CD4-positive, alpha-beta T cell treated with Interferon alpha-2 for 1 hour (primary cell): ENCODE data around the gene ATP10A.

Experiments
- DNase-seq, 2 donors: peaks; one replicate each; pipeline ENCODE4 v3.0.0-alpha.2; 2020 to 2022

The ATP10A gene

DNA sequence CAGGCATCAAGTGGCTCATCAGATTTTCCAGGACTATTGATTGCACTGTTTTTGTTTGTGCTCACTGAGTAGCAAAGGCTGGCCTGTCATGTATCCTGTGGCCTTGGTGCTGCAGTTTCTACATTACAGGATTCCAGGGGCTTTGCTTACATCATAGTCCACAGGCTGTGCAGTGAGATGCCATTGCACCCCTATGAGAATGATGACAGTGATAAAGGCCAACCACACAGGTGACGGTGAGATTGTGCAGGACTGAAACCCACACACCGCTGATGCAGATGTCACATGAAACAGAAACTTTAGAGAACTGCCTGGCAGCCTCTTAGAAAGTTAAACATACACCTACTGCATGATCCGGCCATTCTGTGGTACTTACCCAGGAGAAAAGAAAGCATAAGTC lies 229.3 kb downstream of the ATP10A start:
- no peak for DNase-seq

DNA sequence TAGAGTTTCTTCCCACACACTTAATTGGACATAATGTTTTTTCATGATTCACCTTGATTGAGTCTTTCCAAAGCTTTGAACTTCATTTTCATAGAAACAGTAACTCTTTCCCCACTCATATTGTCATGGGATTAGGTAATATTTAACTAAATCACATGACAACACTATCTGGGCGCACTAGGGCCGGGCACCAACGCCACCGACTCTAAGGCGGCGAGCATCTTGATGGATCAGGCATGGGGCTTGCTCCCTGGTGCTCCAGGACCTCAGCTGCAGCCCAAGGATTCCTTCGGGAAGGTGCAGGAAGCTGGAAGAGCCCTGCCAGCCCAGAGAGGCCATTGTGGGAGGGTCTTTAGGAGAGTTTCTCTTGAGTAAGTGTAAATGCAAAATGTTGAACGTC lies 231.2 kb downstream of the ATP10A start:
- no peak for DNase-seq
